Subcutaneous adipose tissue (tissue), 4 donors: ENCODE data around the gene UTRN. TPM values are rescaled to one million over a fixed set of nuclear protein-coding genes. Genes with fewer than 3 reads are reported as not detected.

Experiments used
- CTCF ChIP-seq: fragments of 450-650 bp; IDR thresholded peaks from one replicate; pipeline ENCODE4 v1.5.1; 2016; ENCODE audit warnings: low read depth, mild to moderate bottlenecking, control low read depth, antibody characterized with exemption, moderate library complexity
- total RNA-seq, 4 donors: library from RNA; depleted of rRNA; stranded (reverse); fragments of >200 nt; gene quantifications; one replicate each; pipeline ENCODE4 v1.1.0, GENCODE V29; 2016

Gene UTRN
- total RNA-seq, 4 donors from 2014 or later: 157 to 278 (median 236) TPM

- TF ChIP-seq CTCF: no peak
Observed at GRCh38 chr6:144259986-144260385, 25.1 kb upstream of the UTRN start.

- TF ChIP-seq CTCF: no peak
Observed at GRCh38 chr6:144262470-144263369, 22.4 kb upstream of the UTRN start.

- no peak for TF ChIP-seq CTCF
Observed at GRCh38 chr6:144263786-144264185, 21.3 kb upstream of the UTRN start.

GRCh38 chr6:144264270-144265060 lies 20.7 kb upstream of the UTRN start:
- no peak for TF ChIP-seq CTCF

- TF ChIP-seq CTCF: no peak
Observed at GRCh38 chr6:144265061-144265357, 20.1 kb upstream of the UTRN start.

- no peak for TF ChIP-seq CTCF
Observed at GRCh38 chr6:144265390-144265789, 19.7 kb upstream of the UTRN start.

- TF ChIP-seq CTCF: no peak
Observed at GRCh38 chr6:144266091-144266649, 19.0 kb upstream of the UTRN start.
